Spleen (tissue), 11 donors: ENCODE results near the gene RAD51. TPM values are rescaled to one million over a fixed set of nuclear protein-coding genes. Genes with fewer than 3 reads are reported as not detected.
"Not testable (repeated sequence)": the region's sequence is repeated elsewhere in the genome, so short reads cannot be mapped to it uniquely, and the experiment has no call there.

Source experiments
- DNase-seq: peaks from one replicate; pipeline ENCODE4 v3.0.0-alpha.2; 2020
- H3K27ac ChIP-seq, 8 donors: fragments of 200-600 bp; sonication (generic) in 7 of 8; 1 replicate in 4 of 8; 2 replicates in 4 of 8; pipeline versions ENCODE4 v1.5.0 to v1.8.0; 2016 to 2021; ENCODE audit warnings: inconsistent platforms in 4 of 8, mild to moderate bottlenecking in 4 of 8, moderate library complexity in 1 of 8
- H3K27me3 ChIP-seq, 7 donors: fragments of 200-600 bp; sonication (generic) in 6 of 7; replicated peaks in 1 of 7; 1 replicate in 4 of 7; 2 replicates in 3 of 7; pipeline versions ENCODE4 v1.5.0 to v1.8.0; 2016 to 2021; ENCODE audit warnings: inconsistent platforms in 3 of 7, mild to moderate bottlenecking in 1 of 7
- H3K36me3 ChIP-seq, 6 donors: fragments of 200-600 bp; sonication (generic) in 5 of 6; 1 replicate in 4 of 6; 2 replicates in 2 of 6; pipeline versions ENCODE4 v1.5.0 to v1.8.0; 2016 to 2021; ENCODE audit warnings: inconsistent platforms in 2 of 6
- H3K4me1 ChIP-seq, 6 donors: fragments of 200-600 bp; sonication (generic) in 5 of 6; 1 replicate in 3 of 6; 2 replicates in 3 of 6; pipeline versions ENCODE4 v1.5.0 to v1.8.0; 2016 to 2021; ENCODE audit warnings: inconsistent platforms in 3 of 6
- H3K4me3 ChIP-seq, 8 donors: fragments of 200-600 bp; sonication (generic) in 7 of 8; 1 replicate in 4 of 8; 2 replicates in 4 of 8; pipeline versions ENCODE4 v1.5.0 to v1.8.0; 2016 to 2021; ENCODE audit warnings: inconsistent platforms in 4 of 8, mild to moderate bottlenecking in 4 of 8, moderate library complexity in 2 of 8
- H3K9me3 ChIP-seq, 8 donors: fragments of 200-600 bp; sonication (generic) in 7 of 8; 1 replicate in 4 of 8; 2 replicates in 4 of 8; pipeline versions ENCODE4 v1.5.0 to v1.8.0; 2016 to 2021; ENCODE audit warnings: inconsistent platforms in 4 of 8
- CTCF ChIP-seq, 11 experiments: fragments of 200-600 bp in 7 of 11; fragments of 450-650 bp in 4 of 11; sonication (generic) in 4 of 11; IDR thresholded peaks in 8 of 11; conservative IDR thresholded peaks in 3 of 11; 1 replicate in 7 of 11; 2 replicates in 4 of 11; pipeline versions ENCODE4 v1.4.0 to v1.8.0; 2016 to 2021; ENCODE audit warnings: antibody characterized with exemption in 11 of 11, inconsistent platforms in 4 of 11, mild to moderate bottlenecking in 1 of 11
- POLR2A ChIP-seq, 3 donors: fragments of 450-650 bp; IDR thresholded peaks; one replicate each; pipeline ENCODE4 v1.5.1; 2017; ENCODE audit warnings: antibody characterized with exemption in 3 of 3, mild to moderate bottlenecking in 1 of 3
- POLR2AphosphoS5 ChIP-seq, 3 donors: sonication (generic); formaldehyde crosslinking; IDR thresholded peaks; one replicate each; pipeline ENCODE4 v1.5.1; 2017; ENCODE audit warnings: antibody characterized with exemption in 3 of 3
- WGBS, 5 donors: extraction: QIAGEN DNeasy Blood & Tissue Kit in 3 of 5; methylation state at CpG; one replicate each; pipeline versions ENCODE4 v1.1.5 to v1.1.7; 2013 to 2018; 5-methylcytosine and 5-hydroxymethylcytosine counted together
- intact Hi-C: fragments of 100-400 bp; cut with DNase I; formaldehyde crosslinking; loops from one replicate; pipeline ENCODE4 v1.15.0; 2023; ENCODE audit warnings: low total_unique reads
- polyA plus RNA-seq, 3 donors: library from polyadenylated mRNA; stranded (reverse); fragments of 200-250 nt; gene quantifications; one replicate each; pipeline ENCODE4 v1.2.1, GENCODE V29; 2013
- total RNA-seq, 7 donors: library from RNA; depleted of rRNA in 3 of 7; stranded (reverse); fragments of >200 nt in 3 of 7; fragmentation: NEBNext Ultra II Directional in 4 of 7; extraction: Animal tissue kit (Norgen Biotek cat#: 25700) in 4 of 7; gene quantifications; one replicate each; pipeline versions ENCODE4 v1.1.0 to v1.2.1, GENCODE V29; 2016 to 2021
- donor health status: healthy with polysubstance abuse.
- donor health status: DM: no; HTN: no; CAD: no; lungs with moderate emphysema.
- donor health status: DM: no; HTN: no; CAD: no.
- donor health status: Bipolar disorder and iron deficiency.
- donor health status: healthy.
- donor health status: DM: no; HTN: no; CAD: no.
- donor health status: DM: yes; HTN: yes; CAD: no.

The RAD51 gene
- total and polyA plus RNA-seq, 10 donors: 0.43 to 5.5 (median 2.5) TPM

- Histone ChIP-seq H3K4me1 (no peaks in the 10 kb centered on the region), H3K27me3 (no peaks in the 10 kb centered on the region), H3K9me3 (no peaks in the 10 kb centered on the region), H3K27ac (no peak overlapping the region), H3K36me3 (peaks cover 0 to 48% (median 0%) of the 10 kb centered on the region in 6 donors), H3K4me3 (no peak overlapping the region)
- no peak for DNase-seq
- intact Hi-C loops: no loop called here
- TF ChIP-seq POLR2A (IDR thresholded peaks at IDR 0.05) (no peak), POLR2AphosphoS5 (IDR thresholded peaks at IDR 0.05) (no peak), CTCF (IDR thresholded peaks at IDR 0.05 in 8 of 11, conservative IDR thresholded peaks at IDR 0.05 in 3 of 11) (no peak)
- 95 to 99% (median 96%) methylated on average over 7 of the region's 7 CpGs for WGBS, 5 donors
Measured at GRCh38 chr15:40664909-40665308, 30.1 kb upstream of the RAD51 start.

DNA sequence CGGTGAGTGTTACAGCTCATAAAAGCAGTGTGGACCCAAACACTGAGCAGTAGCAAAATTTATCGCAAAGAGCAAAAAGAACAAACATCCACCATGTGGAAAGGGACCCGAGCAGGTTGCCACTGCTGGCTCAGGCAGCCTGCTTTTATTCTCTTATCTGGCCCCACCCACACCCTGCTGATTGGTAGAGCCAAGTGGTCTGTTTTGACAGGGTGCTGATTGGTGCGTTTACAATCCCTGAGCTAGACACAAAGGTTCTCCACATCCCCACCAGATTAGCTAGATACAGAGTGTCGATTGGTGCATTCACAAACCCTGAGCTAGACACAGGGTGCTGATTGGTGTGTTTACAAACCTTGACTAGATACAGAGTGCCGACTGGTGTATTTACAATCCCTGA, 18.7 kb upstream of the RAD51 start:
- H3K4me1 ChIP-seq: peaks cover 0 to 26% (median 6%) of the 10 kb centered on the region in 6 donors
- not testable (repeated sequence) for H3K4me3 ChIP-seq, DNase-seq, H3K9me3 ChIP-seq, H3K27me3 ChIP-seq, H3K27ac ChIP-seq, H3K36me3 ChIP-seq
- 87 to 96% (median 92%) methylated on average over 5 to 6 of the region's 6 CpGs for WGBS, 5 donors
- intact Hi-C loops: loop anchor here (5.0 kb wide), 1 partner anchor 216 kb away; the partner anchor contains the start of gene VPS18

DNA sequence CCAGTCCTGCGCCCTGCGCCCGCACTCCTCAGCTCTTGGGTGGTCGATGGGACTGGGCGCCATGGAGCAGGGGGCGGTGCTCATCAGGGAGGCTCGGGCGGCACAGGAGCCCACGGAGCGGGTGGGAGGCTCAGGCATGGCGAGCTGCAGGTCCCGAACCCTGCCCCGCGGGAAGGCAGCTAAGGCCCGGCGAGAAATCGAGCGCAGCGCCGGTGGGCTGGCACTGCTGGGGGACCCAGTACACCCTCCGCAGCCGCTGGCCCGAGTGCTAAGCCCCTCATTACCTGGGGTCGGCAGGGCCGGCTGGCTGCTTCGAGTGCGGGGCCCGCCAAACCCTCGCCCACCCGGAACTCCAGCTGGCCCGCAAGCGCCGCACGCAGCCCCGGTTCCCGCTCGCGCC, 18.1 kb upstream of the RAD51 start:
- H3K4me3 ChIP-seq, H3K36me3 ChIP-seq, H3K27me3 ChIP-seq, H3K27ac ChIP-seq, DNase-seq, H3K9me3 ChIP-seq: not testable (repeated sequence)
- 94 to 98% (median 95%) methylated on average over 12 to 38 of the region's 38 CpGs for WGBS, 5 donors
- intact Hi-C loops: loop anchor here (5.0 kb wide), 1 partner anchor 215 kb away; the partner anchor contains the start of gene VPS18
- peaks cover 0 to 26% (median 6%) of the 10 kb centered on the region in 6 donors for H3K4me1 ChIP-seq

- Histone ChIP-seq H3K27me3 (no peaks in the 10 kb centered on the region), H3K27ac (no peak overlapping the region), H3K4me3 (no peak overlapping the region), H3K4me1 (peaks cover 0 to 23% (median 6%) of the 10 kb centered on the region in 6 donors), H3K9me3 (no peaks in the 10 kb centered on the region), H3K36me3 (no peaks in the 10 kb centered on the region)
- 90 to 100% (median 97%) methylated on average over 1 of the region's 1 CpG for WGBS, 5 donors
- DNase-seq: no peak
- intact Hi-C loops: no loop called here
- TF ChIP-seq CTCF (IDR thresholded peaks at IDR 0.05 in 8 of 11, conservative IDR thresholded peaks at IDR 0.05 in 3 of 11) (no peak), POLR2AphosphoS5 (IDR thresholded peaks at IDR 0.05) (no peak), POLR2A (IDR thresholded peaks at IDR 0.05) (no peak)
Measured at GRCh38 chr15:40680151-40680550, 14.8 kb upstream of the RAD51 start.

DNA sequence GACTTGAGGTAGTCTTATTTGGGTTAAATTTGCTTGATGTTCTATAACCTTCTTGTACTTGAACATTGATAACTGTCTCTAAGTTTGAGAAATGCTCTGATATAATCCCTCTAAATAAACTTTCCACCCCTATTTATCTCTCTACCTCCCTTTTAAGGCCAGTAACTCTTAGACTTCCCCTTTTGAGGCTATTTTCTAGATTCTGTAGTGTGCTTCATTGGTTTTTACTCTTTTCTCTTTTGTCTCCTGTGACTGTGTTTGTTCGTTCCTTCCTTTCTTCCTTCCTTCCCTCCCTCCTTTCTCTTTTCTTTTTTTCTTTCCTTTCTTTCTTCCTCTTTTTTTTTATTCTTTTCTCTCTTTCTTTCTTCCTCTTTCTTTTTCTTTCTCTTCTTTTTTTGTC, 14.0 kb upstream of the RAD51 start:
- H3K4me1 ChIP-seq: peaks cover 0 to 23% (median 6%) of the 10 kb centered on the region in 6 donors
- intact Hi-C loops, H3K9me3 ChIP-seq, H3K27ac ChIP-seq, H3K4me3 ChIP-seq, H3K36me3 ChIP-seq, H3K27me3 ChIP-seq, DNase-seq: not testable (repeated sequence)
- WGBS, 5 donors: 23 to 57% (median 33%) methylated on average over 1 of the region's 1 CpG

- no peak overlapping the region for H3K27ac ChIP-seq
- H3K27me3 ChIP-seq: no peaks in the 10 kb centered on the region
- peaks cover 0 to 17% (median under 1%) of the 10 kb centered on the region in 6 donors for H3K4me1 ChIP-seq
- DNase-seq: no peak
- TF ChIP-seq POLR2A (IDR thresholded peaks at IDR 0.05) (no peak), CTCF (IDR thresholded peaks at IDR 0.05 in 8 of 11, conservative IDR thresholded peaks at IDR 0.05 in 3 of 11) (no peak), POLR2AphosphoS5 (IDR thresholded peaks at IDR 0.05) (no peak)
- peaks cover 0 to 1% (median 0%) of the 10 kb centered on the region in 6 donors for H3K36me3 ChIP-seq
- intact Hi-C loops: no loop called here
- no peak overlapping the region for H3K4me3 ChIP-seq
- no peaks in the 10 kb centered on the region for H3K9me3 ChIP-seq
Measured at GRCh38 chr15:40684381-40684780, 10.6 kb upstream of the RAD51 start.
